IPS-18a (cell line): ENCODE measurements around the gene FER.
A peak's percentile ranks its signal among the peaks of the same experiment; 100 is the strongest.

ENCODE experiments used
- H3K27ac ChIP-seq: one replicate; pipeline ENCODE4 v1.5.1; 2013; ENCODE audit warnings: low read length
- H3K27me3 ChIP-seq: one replicate; pipeline ENCODE4 v1.6.1; 2013; ENCODE audit warnings: mild to moderate bottlenecking, low read length; ENCODE audit not compliant: control insufficient read depth, insufficient read depth
- H3K36me3 ChIP-seq: one replicate; pipeline ENCODE4 v1.6.1; 2013; ENCODE audit warnings: low read depth, low read length; ENCODE audit not compliant: control insufficient read depth
- H3K4me1 ChIP-seq: one replicate; pipeline ENCODE4 v1.6.1; 2013; ENCODE audit warnings: low read depth, low read length; ENCODE audit not compliant: control insufficient read depth
- H3K4me3 ChIP-seq: one replicate; pipeline ENCODE4 v1.5.1; 2013; ENCODE audit warnings: low read length
- H3K9ac ChIP-seq: one replicate; pipeline ENCODE4 v1.6.1; 2013; ENCODE audit warnings: mild to moderate bottlenecking, low read length, moderate library complexity
- H3K9me3 ChIP-seq: one replicate; pipeline ENCODE4 v1.6.1; 2013; ENCODE audit warnings: low read depth, low read length; ENCODE audit not compliant: control insufficient read depth

FER gene

GRCh38 chr5:108940506-108940905 lies 192.8 kb downstream of the FER start:
- Histone ChIP-seq H3K4me1 (peaks cover 11% of the 10 kb centered on the region), H3K4me3 (no peak overlapping the region), H3K9ac (no peak overlapping the region), H3K9me3 (no peaks in the 10 kb centered on the region), H3K36me3 (no peaks in the 10 kb centered on the region), H3K27me3 (no peaks in the 10 kb centered on the region), H3K27ac (no peak overlapping the region)

- Histone ChIP-seq H3K4me3 (no peak overlapping the region), H3K9ac (no peak overlapping the region), H3K9me3 (no peaks in the 10 kb centered on the region), H3K36me3 (no peaks in the 10 kb centered on the region), H3K27ac (no peak overlapping the region), H3K27me3 (no peaks in the 10 kb centered on the region), H3K4me1 (peaks cover 18% of the 10 kb centered on the region)
Observed at GRCh38 chr5:108941746-108942145, 194.0 kb downstream of the FER start.

- H3K4me1 ChIP-seq: peaks cover 26% of the 10 kb centered on the region
- no peaks in the 10 kb centered on the region for H3K36me3 ChIP-seq
- H3K9ac ChIP-seq: no peak overlapping the region
- H3K27me3 ChIP-seq: no peaks in the 10 kb centered on the region
- H3K27ac ChIP-seq: no peak overlapping the region
- H3K9me3 ChIP-seq: no peaks in the 10 kb centered on the region
- no peak overlapping the region for H3K4me3 ChIP-seq
Observed at GRCh38 chr5:108942701-108943100, 195.0 kb downstream of the FER start.

GRCh38 chr5:108945094-108945493 lies 197.4 kb downstream of the FER start:
- Histone ChIP-seq H3K27me3 (no peaks in the 10 kb centered on the region), H3K4me3 (no peak overlapping the region), H3K9me3 (no peaks in the 10 kb centered on the region), H3K27ac (no peak overlapping the region), H3K4me1 (peaks cover 26% of the 10 kb centered on the region), H3K9ac (no peak overlapping the region), H3K36me3 (no peaks in the 10 kb centered on the region)

- H3K27me3 ChIP-seq: no peaks in the 10 kb centered on the region
- H3K9me3 ChIP-seq: no peaks in the 10 kb centered on the region
- peaks cover 26% of the 10 kb centered on the region for H3K4me1 ChIP-seq
- no peak overlapping the region for H3K4me3 ChIP-seq
- no peaks in the 10 kb centered on the region for H3K36me3 ChIP-seq
- no peak overlapping the region for H3K9ac ChIP-seq
- no peak overlapping the region for H3K27ac ChIP-seq
Observed at GRCh38 chr5:108946008-108946407, 198.3 kb downstream of the FER start.

- Histone ChIP-seq H3K9ac (no peak overlapping the region), H3K27me3 (no peaks in the 10 kb centered on the region), H3K4me3 (no peak overlapping the region), H3K9me3 (no peaks in the 10 kb centered on the region), H3K4me1 (peaks cover 26% of the 10 kb centered on the region), H3K27ac (peak overlapping the region; percentile 43), H3K36me3 (no peaks in the 10 kb centered on the region)
Observed at GRCh38 chr5:108947164-108947563, 199.5 kb downstream of the FER start.

- Histone ChIP-seq H3K36me3 (no peaks in the 10 kb centered on the region), H3K27me3 (no peaks in the 10 kb centered on the region)
Observed at GRCh38 chr5:108950276-108950675, 202.6 kb downstream of the FER start.

GRCh38 chr5:108953940-108954339 lies 206.2 kb downstream of the FER start:
- H3K9me3 ChIP-seq: no peaks in the 10 kb centered on the region
- peaks cover 6% of the 10 kb centered on the region for H3K4me1 ChIP-seq
- H3K4me3 ChIP-seq: no peak overlapping the region
- no peak overlapping the region for H3K9ac ChIP-seq
- H3K27me3 ChIP-seq: no peaks in the 10 kb centered on the region
- H3K36me3 ChIP-seq: no peaks in the 10 kb centered on the region
- H3K27ac ChIP-seq: no peak overlapping the region

More at GRCh38 chr5:108950276-108950675, 202.6 kb downstream of the FER start:
- no peak overlapping the region for H3K9ac ChIP-seq
- H3K9me3 ChIP-seq: no peaks in the 10 kb centered on the region
- no peak overlapping the region for H3K27ac ChIP-seq
- H3K4me1 ChIP-seq: peaks cover 24% of the 10 kb centered on the region
- no peak overlapping the region for H3K4me3 ChIP-seq

- H3K9ac ChIP-seq: no peak overlapping the region
- H3K27me3 ChIP-seq: no peaks in the 10 kb centered on the region
- H3K4me1 ChIP-seq: peaks cover 6% of the 10 kb centered on the region
- H3K9me3 ChIP-seq: no peaks in the 10 kb centered on the region
- no peak overlapping the region for H3K27ac ChIP-seq
- no peaks in the 10 kb centered on the region for H3K36me3 ChIP-seq
- no peak overlapping the region for H3K4me3 ChIP-seq
Observed at GRCh38 chr5:108957333-108957732, 209.6 kb downstream of the FER start.

- H3K27me3 ChIP-seq: no peaks in the 10 kb centered on the region
- H3K9me3 ChIP-seq: peaks cover 4% of the 10 kb centered on the region
- H3K36me3 ChIP-seq: no peaks in the 10 kb centered on the region
- no peak overlapping the region for H3K27ac ChIP-seq
- no peak overlapping the region for H3K4me3 ChIP-seq
- H3K4me1 ChIP-seq: no peaks in the 10 kb centered on the region
- no peak overlapping the region for H3K9ac ChIP-seq
Observed at GRCh38 chr5:108966910-108967309, 219.2 kb downstream of the FER start.

GRCh38 chr5:108974594-108974993 lies 226.9 kb downstream of the FER start:
- no peak overlapping the region for H3K27ac ChIP-seq
- no peaks in the 10 kb centered on the region for H3K9me3 ChIP-seq
- H3K4me1 ChIP-seq: no peaks in the 10 kb centered on the region
- no peaks in the 10 kb centered on the region for H3K36me3 ChIP-seq
- H3K27me3 ChIP-seq: no peaks in the 10 kb centered on the region
- H3K9ac ChIP-seq: no peak overlapping the region
- H3K4me3 ChIP-seq: no peak overlapping the region

GRCh38 chr5:108975697-108976096 lies 228.0 kb downstream of the FER start:
- H3K4me1 ChIP-seq: no peaks in the 10 kb centered on the region
- no peak overlapping the region for H3K9ac ChIP-seq
- H3K27ac ChIP-seq: no peak overlapping the region
- H3K9me3 ChIP-seq: no peaks in the 10 kb centered on the region
- no peaks in the 10 kb centered on the region for H3K27me3 ChIP-seq
- no peaks in the 10 kb centered on the region for H3K36me3 ChIP-seq
- H3K4me3 ChIP-seq: no peak overlapping the region
